ENCODE results near the gene SLCO1B3. TPM values are rescaled to one million over a fixed set of nuclear protein-coding genes. Genes with fewer than 3 reads are reported as not detected.

The SLCO1B3 gene
- total and polyA plus RNA-seq, 12 donors = 0.28 to 2.5 (median 0.35) TPM; not detected in 9

GRCh38 chr12:20868277-20868676 is 57.8 kb downstream of the SLCO1B3 start:
- Histone ChIP-seq H3K4me1 (no peaks in the 10 kb centered on the region), H3K36me3 (no peaks in the 10 kb centered on the region), H3K4me3 (no peak overlapping the region), H3K27ac (no peak overlapping the region), H3K27me3 (no peaks in the 10 kb centered on the region), H3K9me3 (peaks cover 0 to 6% (median 0%) of the 10 kb centered on the region in 11 donors)
- 91 to 97% methylated on average over 2 of the region's 2 CpGs for WGBS, 2 donors
- intact Hi-C loops (cut with DNase I) = no loop called here
- no peak for DNase-seq
- TF ChIP-seq, protein P1, sequence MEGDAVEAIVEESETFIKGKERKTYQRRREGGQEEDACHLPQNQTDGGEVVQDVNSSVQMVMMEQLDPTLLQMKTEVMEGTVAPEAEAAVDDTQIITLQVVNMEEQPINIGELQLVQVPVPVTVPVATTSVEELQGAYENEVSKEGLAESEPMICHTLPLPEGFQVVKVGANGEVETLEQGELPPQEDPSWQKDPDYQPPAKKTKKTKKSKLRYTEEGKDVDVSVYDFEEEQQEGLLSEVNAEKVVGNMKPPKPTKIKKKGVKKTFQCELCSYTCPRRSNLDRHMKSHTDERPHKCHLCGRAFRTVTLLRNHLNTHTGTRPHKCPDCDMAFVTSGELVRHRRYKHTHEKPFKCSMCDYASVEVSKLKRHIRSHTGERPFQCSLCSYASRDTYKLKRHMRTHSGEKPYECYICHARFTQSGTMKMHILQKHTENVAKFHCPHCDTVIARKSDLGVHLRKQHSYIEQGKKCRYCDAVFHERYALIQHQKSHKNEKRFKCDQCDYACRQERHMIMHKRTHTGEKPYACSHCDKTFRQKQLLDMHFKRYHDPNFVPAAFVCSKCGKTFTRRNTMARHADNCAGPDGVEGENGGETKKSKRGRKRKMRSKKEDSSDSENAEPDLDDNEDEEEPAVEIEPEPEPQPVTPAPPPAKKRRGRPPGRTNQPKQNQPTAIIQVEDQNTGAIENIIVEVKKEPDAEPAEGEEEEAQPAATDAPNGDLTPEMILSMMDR (IDR thresholded peaks at IDR 0.05) = no peak
- no peak for ATAC-seq

- TF ChIP-seq, protein P1 (IDR thresholded peaks at IDR 0.05) = no peak
- Histone ChIP-seq H3K4me1 (peaks cover 0 to 10% (median 0%) of the 10 kb centered on the region in 9 donors), H3K27me3 (no peaks in the 10 kb centered on the region), H3K9me3 (peaks cover 0 to 6% (median 0%) of the 10 kb centered on the region in 11 donors), H3K27ac (no peak overlapping the region), H3K4me3 (no peak overlapping the region), H3K36me3 (no peaks in the 10 kb centered on the region)
- intact Hi-C loops (cut with DNase I) = no loop called here
- DNase-seq = peak in 1 of 2 donors; percentile 12
- ATAC-seq = peak in 6 of 8 donors; percentile 24 to 71 (median 52)
These were observed 72.8 kb downstream of the SLCO1B3 start for GRCh38 chr12:20883288-20883687.

GRCh38 chr12:20885116-20885515 is 74.6 kb downstream of the SLCO1B3 start:
- no peaks in the 10 kb centered on the region for H3K27me3 ChIP-seq
- peaks cover 0 to 24% (median 10%) of the 10 kb centered on the region in 11 donors for H3K9me3 ChIP-seq
- DNase-seq (no peak), ATAC-seq (no peak)
- TF ChIP-seq, protein P1 (IDR thresholded peaks at IDR 0.05) = no peak
- H3K4me3 ChIP-seq = no peak overlapping the region
- intact Hi-C loops (cut with DNase I) = no loop called here
- WGBS, 2 donors = 55 to 65% methylated on average over 1 of the region's 1 CpG
- peaks cover 0 to 10% (median 0%) of the 10 kb centered on the region in 9 donors for H3K4me1 ChIP-seq
- no peaks in the 10 kb centered on the region for H3K36me3 ChIP-seq
- no peak overlapping the region for H3K27ac ChIP-seq

DNA sequence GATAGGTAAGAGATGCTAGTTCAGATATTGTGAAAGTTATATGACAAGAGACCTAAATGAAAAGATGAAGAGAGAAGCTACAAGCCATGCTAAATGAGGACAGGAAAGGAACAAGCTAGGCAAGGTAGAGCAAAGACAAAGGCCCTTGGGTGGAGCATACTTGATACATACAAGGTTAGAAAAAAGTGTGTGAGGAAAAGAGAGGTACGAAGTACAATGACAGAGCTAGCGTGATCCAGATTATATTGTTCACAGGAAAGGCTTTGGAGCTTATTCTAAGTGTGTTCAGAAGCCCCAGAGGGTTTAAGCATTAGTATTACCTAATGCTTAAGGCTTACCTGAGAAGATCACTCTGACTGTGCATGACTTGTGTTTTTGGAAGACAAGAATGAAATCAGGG is 75.0 kb downstream of the SLCO1B3 start:
- 66 to 74% methylated on average over 2 of the region's 2 CpGs for WGBS, 2 donors
- intact Hi-C loops (cut with DNase I) = no loop called here
- Histone ChIP-seq H3K4me1 (peaks cover 0 to 10% (median 0%) of the 10 kb centered on the region in 9 donors), H3K36me3 (no peaks in the 10 kb centered on the region), H3K4me3 (no peak overlapping the region), H3K9me3 (peaks cover 0 to 28% (median 10%) of the 10 kb centered on the region in 11 donors), H3K27ac (no peak overlapping the region), H3K27me3 (no peaks in the 10 kb centered on the region)
- ATAC-seq = no peak
- DNase-seq = no peak
- TF ChIP-seq, protein P1 (IDR thresholded peaks at IDR 0.05) = no peak

Measured in heart right ventricle (tissue), 16 donors.